Brain microvascular endothelial cell (primary cell): ENCODE data around the gene CORO2A.
"Not testable (repeated sequence)": the region's sequence is repeated elsewhere in the genome, so short reads cannot be mapped to it uniquely, and the experiment has no call there.

Source experiments
- DNase-seq: peaks from one replicate; pipeline ENCODE4 v3.0.0-alpha.2; 2020
- H3K27ac ChIP-seq: fragments of 250-450 bp; sonication (Bioruptor Pico); 2 replicates; pipeline ENCODE4 v1.5.1; 2020; ENCODE audit warnings: mild to moderate bottlenecking, moderate library complexity
- H3K27me3 ChIP-seq: fragments of 250-450 bp; sonication (Bioruptor Pico); replicated peaks from 2 replicates; pipeline ENCODE4 v1.5.1; 2020; ENCODE audit warnings: mild to moderate bottlenecking
- H3K36me3 ChIP-seq: fragments of 250-450 bp; sonication (Bioruptor Pico); replicated peaks from 2 replicates; pipeline ENCODE4 v1.5.1; 2020; ENCODE audit warnings: mild to moderate bottlenecking
- H3K4me3 ChIP-seq: 2 replicates; pipeline ENCODE4 v1.5.1; 2011; ENCODE audit warnings: low read depth, mild to moderate bottlenecking, control low read depth, low read length, moderate library complexity
- in situ Hi-C: cut with HindIII; loops from 2 replicates; pipeline ENCODE4 v1.10.0; 2017; ENCODE audit warnings: low sequenced_read_pairs, low pct_ligation_motif_present
- TF ChIP-seq, protein P1 (sequence below): IDR thresholded peaks from 2 replicates; pipeline ENCODE4 v1.5.1; 2011; ENCODE audit warnings: low read depth, mild to moderate bottlenecking, moderate library complexity, low read length, control low read depth, inconsistent platforms; ENCODE audit errors: missing control alignments

The CORO2A gene

DNA sequence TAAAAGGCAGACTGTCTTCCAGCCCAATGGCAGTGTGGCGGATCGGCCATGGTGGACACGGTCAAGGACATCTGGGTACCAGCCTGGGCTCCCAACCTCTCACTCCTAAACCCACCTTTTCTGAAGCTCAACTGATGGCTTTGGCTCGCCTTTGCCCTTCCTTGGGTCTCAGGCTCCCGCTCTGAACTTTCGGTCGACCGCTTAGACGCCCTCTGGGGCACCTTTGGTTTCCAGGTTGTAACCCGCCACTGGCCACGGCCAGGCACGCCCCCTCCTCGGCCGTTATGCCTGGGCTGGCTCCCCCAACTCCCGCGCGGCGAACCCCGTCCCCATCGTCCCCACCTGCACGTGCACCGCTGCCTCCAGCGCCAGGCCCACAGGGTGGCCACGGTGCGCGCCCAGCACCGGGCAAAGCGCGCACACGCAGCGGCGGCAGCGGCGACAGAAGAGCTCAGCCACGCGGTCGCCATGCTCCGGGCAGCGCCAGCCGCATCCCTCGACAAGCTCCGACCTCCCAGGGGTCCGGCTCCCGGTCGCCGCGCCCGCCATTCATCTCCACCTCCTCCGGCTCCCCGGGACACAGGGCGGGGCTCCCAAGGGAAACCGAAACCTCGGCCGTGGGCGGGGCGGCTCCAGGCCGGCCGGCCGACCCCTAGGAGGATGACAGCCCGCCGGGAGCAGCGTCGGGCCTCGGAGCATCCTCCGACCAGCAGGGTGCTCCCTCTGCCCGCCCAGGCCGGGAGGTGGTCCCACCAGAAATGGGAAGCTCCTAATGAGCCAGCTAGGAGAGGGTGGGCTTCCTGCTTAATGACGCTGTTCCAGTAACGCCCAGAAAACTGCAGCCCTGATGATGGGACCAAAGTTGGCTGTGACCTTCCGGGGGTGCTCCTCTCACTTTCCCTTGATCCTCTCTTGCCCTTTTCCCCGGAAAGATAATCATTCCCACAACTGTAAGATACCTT is 73.5 kb downstream of the CORO2A start, which contains the start of gene TRIM14:
Gene TRIM14 (minus strand): TSS at position 583 of the 962 bp plus-strand sequence. CDS start 34 bp downstream, at position 549.
- Histone ChIP-seq H3K36me3 (no peaks in the 10 kb centered on the region), H3K27me3 (no peaks in the 10 kb centered on the region), H3K4me3 (peak within 1 kb of the TSS; percentile 70), H3K27ac (peak within 1 kb of the TSS; percentile 25)
- DNase-seq: peak; percentile 9
- in situ Hi-C loops: no loop called here
- TF ChIP-seq, protein P1, sequence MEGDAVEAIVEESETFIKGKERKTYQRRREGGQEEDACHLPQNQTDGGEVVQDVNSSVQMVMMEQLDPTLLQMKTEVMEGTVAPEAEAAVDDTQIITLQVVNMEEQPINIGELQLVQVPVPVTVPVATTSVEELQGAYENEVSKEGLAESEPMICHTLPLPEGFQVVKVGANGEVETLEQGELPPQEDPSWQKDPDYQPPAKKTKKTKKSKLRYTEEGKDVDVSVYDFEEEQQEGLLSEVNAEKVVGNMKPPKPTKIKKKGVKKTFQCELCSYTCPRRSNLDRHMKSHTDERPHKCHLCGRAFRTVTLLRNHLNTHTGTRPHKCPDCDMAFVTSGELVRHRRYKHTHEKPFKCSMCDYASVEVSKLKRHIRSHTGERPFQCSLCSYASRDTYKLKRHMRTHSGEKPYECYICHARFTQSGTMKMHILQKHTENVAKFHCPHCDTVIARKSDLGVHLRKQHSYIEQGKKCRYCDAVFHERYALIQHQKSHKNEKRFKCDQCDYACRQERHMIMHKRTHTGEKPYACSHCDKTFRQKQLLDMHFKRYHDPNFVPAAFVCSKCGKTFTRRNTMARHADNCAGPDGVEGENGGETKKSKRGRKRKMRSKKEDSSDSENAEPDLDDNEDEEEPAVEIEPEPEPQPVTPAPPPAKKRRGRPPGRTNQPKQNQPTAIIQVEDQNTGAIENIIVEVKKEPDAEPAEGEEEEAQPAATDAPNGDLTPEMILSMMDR: peak; percentile 36

GRCh38 chr9:98117984-98118639 is 74.3 kb downstream of the CORO2A start:
- TF ChIP-seq, protein P1: peak; percentile 47
- no peaks in the 10 kb centered on the region for H3K36me3 ChIP-seq
- H3K27me3 ChIP-seq: no peaks in the 10 kb centered on the region
- DNase-seq: no peak
- peak overlapping the region; percentile 70 for H3K4me3 ChIP-seq
- in situ Hi-C loops: no loop called here
- H3K27ac ChIP-seq: no peak overlapping the region

GRCh38 chr9:98117097-98117496 is 75.3 kb downstream of the CORO2A start:
- in situ Hi-C loops, DNase-seq, H3K27ac ChIP-seq, H3K36me3 ChIP-seq, H3K4me3 ChIP-seq, H3K27me3 ChIP-seq: not testable (repeated sequence)

DNA sequence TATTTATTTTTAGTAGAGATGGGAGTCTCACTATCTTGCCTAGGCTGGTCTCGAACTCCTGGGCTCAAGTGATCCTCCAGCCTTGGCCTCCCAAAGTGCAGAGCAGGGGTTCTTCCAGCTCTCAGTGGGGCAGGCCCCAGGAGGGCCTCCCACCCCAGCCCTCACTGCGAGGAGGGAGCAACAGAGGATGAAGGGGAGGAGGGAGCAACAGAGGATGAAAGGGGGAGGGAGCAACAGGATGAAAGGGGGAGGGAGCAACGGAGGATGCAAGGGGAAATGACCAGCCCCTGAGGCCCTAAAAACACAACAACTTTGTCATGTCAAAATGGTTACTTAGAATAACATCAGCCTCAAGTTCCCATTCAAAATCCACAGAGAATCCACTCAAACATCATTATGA is 83.4 kb downstream of the CORO2A start:
- no peak for DNase-seq
- Histone ChIP-seq H3K4me3 (no peak overlapping the region), H3K27ac (no peak overlapping the region), H3K36me3 (no peaks in the 10 kb centered on the region), H3K27me3 (no peaks in the 10 kb centered on the region)
- in situ Hi-C loops: no loop called here
- TF ChIP-seq, protein P1: no peak

GRCh38 chr9:98108531-98109031 is 83.9 kb downstream of the CORO2A start:
- Histone ChIP-seq H3K36me3 (no peaks in the 10 kb centered on the region), H3K27ac (no peak overlapping the region), H3K27me3 (no peaks in the 10 kb centered on the region), H3K4me3 (no peak overlapping the region)
- TF ChIP-seq, protein P1: no peak
- DNase-seq: no peak
- in situ Hi-C loops: no loop called here

DNA sequence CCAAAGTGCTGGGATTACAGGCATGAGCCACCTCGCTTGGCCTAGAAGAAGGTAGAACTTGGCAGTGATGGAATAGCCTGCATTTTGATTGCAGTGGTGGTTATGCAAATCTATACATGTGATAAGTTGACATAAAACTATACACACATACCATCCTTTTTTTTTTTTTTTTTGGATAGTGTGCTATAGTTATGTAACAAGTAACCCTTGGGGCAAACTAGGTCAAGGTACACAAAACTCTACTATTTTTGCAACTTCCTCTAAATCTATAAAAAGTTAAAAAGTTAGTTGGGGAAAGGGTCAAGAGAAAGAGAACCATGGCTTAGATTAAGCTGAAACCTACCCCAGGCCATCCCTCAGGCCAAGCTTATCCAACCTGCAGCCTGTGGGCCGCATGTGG is 84.5 kb downstream of the CORO2A start:
- no peak for DNase-seq
- TF ChIP-seq, protein P1: no peak
- Histone ChIP-seq H3K36me3 (no peaks in the 10 kb centered on the region), H3K27me3 (no peaks in the 10 kb centered on the region), H3K4me3 (no peak overlapping the region), H3K27ac (no peak overlapping the region)
- in situ Hi-C loops: no loop called here
